Fibroblast of pulmonary artery (primary cell): Measurements from ENCODE around the gene EEFSEC.

Experiments used
- DNase-seq: peaks from one replicate; pipeline ENCODE4 v3.0.0-alpha.2; 2010; ENCODE audit warnings: low read depth
- H3K4me3 ChIP-seq: replicated peaks from 2 replicates; pipeline ENCODE4 v1.5.1; 2011; ENCODE audit warnings: low read depth, mild to moderate bottlenecking, control low read depth, low read length, moderate library complexity
- TF ChIP-seq, protein P1 (sequence below): IDR thresholded peaks from 2 replicates; pipeline ENCODE4 v1.5.1; 2011; ENCODE audit warnings: mild to moderate bottlenecking, control low read depth, low read length, inconsistent platforms; ENCODE audit errors: missing control alignments

EEFSEC gene

GRCh38 chr3:128294999-128295468 lies 141.8 kb downstream of the EEFSEC start:
- no peak overlapping the region for H3K4me3 ChIP-seq
- DNase-seq: no peak
- TF ChIP-seq, protein P1, sequence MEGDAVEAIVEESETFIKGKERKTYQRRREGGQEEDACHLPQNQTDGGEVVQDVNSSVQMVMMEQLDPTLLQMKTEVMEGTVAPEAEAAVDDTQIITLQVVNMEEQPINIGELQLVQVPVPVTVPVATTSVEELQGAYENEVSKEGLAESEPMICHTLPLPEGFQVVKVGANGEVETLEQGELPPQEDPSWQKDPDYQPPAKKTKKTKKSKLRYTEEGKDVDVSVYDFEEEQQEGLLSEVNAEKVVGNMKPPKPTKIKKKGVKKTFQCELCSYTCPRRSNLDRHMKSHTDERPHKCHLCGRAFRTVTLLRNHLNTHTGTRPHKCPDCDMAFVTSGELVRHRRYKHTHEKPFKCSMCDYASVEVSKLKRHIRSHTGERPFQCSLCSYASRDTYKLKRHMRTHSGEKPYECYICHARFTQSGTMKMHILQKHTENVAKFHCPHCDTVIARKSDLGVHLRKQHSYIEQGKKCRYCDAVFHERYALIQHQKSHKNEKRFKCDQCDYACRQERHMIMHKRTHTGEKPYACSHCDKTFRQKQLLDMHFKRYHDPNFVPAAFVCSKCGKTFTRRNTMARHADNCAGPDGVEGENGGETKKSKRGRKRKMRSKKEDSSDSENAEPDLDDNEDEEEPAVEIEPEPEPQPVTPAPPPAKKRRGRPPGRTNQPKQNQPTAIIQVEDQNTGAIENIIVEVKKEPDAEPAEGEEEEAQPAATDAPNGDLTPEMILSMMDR: no peak

DNA sequence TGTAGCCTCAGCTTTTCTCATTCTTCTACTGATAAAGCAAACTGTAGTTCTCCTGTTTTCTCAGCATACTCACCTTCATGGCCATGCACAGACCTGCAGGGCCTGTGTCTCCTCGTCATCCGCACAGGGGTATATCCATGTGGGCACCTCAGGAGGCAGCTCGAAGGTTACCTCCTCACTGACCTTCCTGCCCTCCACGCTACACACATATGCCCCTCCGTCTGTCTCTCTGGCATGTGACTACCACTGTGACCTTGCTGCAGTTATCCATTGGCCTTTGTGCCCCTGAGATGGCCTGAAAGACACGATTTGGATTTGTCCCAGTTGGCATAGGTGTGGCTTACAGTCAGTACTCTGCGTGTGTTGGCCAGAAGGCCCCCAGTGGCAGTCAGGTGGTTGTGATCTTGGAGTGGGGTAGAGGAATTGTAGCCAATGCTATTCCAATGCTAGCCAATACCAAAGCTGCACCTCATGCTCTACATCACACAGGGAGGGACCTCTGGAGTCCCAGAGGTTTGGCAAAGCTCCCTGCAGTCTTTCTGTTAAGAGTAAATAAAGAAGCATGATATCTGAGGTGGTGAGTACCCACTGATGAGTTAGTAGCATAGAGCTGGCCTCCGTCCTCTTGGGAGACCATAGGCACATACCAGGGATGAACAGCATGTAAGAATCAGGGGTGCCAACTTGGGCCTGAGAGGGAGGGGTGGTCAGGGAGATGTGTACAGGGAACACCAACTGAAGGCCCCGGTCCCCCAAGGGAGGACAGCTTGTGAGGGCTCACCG lies 143.4 kb downstream of the EEFSEC start:
- no peak for DNase-seq

DNA sequence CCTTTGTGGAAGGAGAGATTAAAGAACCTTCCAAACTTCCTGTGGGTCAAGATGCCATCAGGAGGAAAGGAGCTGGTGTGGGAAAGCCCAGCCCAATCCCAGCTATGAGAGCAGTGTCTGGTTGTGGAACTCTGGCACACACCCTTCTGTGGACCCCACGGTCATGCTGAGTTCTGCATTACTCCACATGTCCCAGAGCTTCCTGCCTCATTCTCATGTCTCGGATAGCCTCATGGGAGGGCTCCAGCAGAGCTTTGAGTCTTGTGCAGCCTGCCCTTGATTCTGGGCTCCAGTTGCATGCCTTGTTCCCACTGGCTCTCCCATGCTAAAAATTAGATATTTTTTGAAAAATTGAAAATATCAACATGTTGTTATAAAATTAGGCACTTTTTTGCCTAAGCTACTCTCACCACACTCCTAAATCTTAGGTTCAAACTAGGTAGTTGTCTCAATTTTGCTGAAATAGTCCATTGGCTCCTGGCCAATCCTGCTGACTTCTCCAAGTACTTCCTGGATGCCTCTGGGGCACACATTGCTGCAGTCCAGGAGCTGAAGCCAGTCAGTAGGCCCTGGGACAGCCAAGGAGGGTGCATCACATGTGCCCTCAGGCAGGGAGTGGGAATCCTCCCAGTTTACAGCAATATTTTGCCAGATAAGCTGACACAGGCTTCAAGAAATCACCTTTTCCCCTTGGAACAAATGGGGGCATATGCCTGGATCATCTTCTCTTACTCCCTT lies 144.3 kb downstream of the EEFSEC start:
- TF ChIP-seq, protein P1: no peak
- DNase-seq: peak; percentile 45
- H3K4me3 ChIP-seq: no peak overlapping the region

More for the DNA sequence above, 143.4 kb downstream of the EEFSEC start:
- no peak overlapping the region for H3K4me3 ChIP-seq
- TF ChIP-seq, protein P1: no peak

DNA sequence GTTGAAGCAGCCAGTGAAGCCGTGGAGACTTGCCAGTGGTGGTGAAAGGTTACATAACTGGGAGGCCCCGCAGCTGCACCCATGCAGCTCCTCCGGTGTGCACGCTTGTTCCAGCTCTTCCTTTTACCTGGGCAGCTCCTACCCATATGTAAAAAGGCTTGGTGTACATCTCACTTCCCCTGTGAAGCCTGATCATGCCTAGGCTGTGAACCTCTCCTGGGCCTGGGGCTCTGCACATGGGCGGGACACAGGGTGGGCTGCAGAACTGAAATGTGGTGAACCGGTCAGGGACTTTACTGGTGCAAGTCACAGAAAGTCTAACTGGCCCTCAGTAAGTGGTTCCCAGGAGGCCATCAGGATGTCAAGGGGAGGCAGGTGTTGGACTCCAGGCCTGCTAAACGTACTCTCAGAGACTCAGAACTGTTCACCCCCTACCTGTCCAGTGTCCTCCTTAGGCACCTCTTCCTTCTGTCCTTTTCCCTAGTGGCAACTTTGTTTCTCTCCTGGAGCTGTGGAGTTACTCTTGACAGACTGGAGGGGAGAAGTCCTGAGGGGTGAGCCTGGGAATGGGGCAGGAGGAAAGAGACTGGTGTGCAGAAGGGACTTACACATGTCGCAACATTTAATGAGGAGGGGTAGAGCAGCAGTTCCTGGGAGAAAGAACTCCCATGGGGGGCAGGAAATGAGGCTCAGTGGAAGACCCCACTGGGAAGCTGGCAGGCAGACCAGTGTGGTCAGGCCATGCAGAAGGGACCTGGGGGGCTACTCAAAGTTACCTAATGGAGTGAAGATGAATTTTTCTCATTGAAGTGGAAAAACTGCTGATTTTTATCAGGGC lies 148.1 kb downstream of the EEFSEC start:
- DNase-seq: no peak
- TF ChIP-seq, protein P1: no peak
- no peak overlapping the region for H3K4me3 ChIP-seq

GRCh38 chr3:128306481-128306880 lies 153.2 kb downstream of the EEFSEC start:
- TF ChIP-seq, protein P1: no peak
- DNase-seq: no peak
- no peak overlapping the region for H3K4me3 ChIP-seq

DNA sequence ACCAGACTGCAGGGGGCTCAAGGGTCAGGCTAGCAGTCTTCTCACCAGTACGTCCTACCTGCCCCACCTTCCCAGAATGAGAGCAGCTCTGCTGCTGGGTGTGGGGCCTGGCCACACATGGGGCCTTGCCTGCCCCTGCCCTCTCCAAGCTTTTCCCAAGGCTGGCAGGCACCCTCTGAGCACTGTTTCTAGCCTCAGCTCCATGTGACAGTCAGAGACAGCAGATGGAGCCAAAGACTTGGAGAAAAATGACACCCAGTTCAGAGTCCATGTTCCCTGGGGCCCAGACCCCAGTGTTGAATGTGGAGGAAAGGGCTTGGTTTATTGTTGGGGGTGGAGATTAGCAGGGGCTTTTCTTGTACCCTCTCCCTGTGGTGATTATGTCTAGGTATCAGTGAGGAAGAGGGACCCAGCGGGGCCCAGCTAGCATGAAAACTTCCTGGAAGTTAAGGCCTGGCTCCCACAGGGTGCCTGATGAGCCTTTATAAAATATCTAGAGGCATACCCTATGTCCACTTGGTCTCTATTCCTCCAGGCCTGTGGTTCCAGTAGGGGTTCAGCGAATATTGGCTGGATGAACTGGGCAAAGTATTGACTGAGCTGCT lies 153.8 kb downstream of the EEFSEC start:
- H3K4me3 ChIP-seq: no peak overlapping the region
- TF ChIP-seq, protein P1: no peak
- no peak for DNase-seq
